Kidney capillary endothelial cell (primary cell): ENCODE measurements around the gene SLC66A2.
"Not testable (repeated sequence)": the region's sequence is repeated elsewhere in the genome, so short reads cannot be mapped to it uniquely, and the experiment has no call there.

Experiments used
- DNase-seq: peaks from one replicate; pipeline ENCODE4 v3.0.0-alpha.2; 2018; ENCODE audit warnings: low spot score

SLC66A2 gene

GRCh38 chr18:79879566-79879965 lies 71.9 kb downstream of the SLC66A2 start:
- no peak for DNase-seq

GRCh38 chr18:79878741-79879378 lies 72.6 kb downstream of the SLC66A2 start:
- DNase-seq, result no peak

- DNase-seq, result not testable (repeated sequence)
Measured at GRCh38 chr18:79878246-79878645, 73.2 kb downstream of the SLC66A2 start.

DNA sequence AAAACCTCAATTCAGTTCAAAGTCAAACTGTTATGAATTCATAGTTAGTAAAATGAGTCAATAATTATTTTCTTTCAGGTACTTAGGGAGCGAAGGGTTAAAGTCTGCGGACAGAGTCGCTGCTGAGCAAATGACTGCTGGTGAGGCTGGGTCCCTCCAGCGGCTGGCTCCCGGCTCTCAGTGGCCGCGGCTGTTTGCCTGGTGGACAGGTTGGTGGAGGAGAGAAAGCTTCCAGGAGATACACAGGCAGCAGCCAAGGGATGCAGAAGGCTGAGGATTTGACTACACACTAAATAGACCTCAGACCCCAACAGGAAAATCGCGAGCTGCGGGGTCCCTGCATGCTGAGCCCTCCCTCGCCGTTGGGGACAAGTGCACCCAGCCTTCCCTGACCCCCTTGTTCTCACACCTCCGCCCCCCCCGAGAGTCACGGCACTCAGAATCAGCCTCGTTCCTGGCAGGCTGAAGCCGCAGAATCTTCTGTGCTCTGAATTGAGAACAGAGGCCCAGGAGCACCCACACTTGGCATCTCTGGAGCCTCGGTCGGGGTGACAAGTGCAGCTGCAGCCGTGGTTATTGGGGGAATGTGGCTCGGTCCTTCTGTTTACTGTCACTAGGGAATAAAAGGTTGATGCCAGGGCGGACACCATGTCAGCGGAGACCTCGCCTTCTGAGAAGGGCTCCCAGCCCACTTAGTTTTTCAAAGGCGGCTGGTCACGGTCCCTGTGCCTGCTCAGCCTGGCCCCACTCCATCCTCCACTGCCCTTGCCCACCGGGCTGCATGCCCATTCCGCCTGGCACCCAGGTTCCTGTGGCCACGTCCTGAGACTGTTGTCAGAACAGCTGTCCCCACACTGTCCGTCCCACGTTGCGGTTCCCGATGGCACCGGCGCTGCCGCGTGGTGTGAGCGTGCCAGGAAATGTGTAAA lies 74.0 kb downstream of the SLC66A2 start:
- no peak for DNase-seq

- DNase-seq, result no peak
Measured at GRCh38 chr18:79876497-79876896, 75.0 kb downstream of the SLC66A2 start.

DNA sequence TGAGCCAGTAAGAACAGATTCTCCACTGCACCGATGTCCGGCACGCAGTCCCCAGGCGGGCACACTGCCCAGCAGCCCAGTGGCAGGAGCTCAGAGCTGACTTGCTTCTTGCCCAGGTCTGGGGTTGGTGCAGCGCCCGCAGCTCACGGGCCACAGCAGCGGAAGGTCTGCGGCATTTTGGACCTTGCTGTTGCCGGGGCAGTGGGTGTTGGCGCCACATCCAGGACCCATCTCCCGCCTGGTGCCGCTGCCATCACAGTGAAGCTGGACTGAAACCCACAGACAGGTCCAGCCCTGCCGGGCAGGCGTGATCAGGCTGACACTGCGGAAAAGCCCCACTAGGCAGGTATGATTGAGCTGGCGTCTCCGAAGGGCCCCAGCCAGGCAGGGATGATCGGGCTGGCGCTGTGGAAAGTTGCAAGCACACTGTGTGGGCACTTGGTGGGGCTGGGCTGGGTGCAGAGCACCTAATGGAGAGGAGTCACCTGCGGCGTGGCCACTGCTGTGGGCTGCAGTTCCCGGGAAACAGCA lies 75.5 kb downstream of the SLC66A2 start:
- no peak for DNase-seq

DNA sequence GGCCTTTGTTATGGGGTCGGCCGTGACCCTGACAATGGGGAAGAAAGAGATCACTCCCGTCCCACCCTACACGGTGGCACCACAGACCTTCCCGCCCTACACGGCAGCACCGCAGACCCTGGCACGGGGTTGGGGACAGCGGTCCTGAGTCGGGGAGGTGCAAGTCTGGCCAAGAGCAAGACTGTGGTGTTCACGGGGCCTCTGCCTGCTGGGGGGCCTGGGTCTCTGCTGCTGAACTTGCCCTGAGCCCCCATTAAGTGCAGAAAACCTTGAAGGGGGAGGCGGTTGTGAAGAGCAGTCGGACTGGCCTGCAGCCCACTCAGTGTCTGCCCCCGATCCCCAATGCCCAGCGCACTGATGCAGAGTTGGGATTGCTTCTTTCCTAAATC lies 75.9 kb downstream of the SLC66A2 start:
- DNase-seq, result no peak

GRCh38 chr18:79874553-79875530 lies 76.6 kb downstream of the SLC66A2 start:
- DNase-seq, result no peak

DNA sequence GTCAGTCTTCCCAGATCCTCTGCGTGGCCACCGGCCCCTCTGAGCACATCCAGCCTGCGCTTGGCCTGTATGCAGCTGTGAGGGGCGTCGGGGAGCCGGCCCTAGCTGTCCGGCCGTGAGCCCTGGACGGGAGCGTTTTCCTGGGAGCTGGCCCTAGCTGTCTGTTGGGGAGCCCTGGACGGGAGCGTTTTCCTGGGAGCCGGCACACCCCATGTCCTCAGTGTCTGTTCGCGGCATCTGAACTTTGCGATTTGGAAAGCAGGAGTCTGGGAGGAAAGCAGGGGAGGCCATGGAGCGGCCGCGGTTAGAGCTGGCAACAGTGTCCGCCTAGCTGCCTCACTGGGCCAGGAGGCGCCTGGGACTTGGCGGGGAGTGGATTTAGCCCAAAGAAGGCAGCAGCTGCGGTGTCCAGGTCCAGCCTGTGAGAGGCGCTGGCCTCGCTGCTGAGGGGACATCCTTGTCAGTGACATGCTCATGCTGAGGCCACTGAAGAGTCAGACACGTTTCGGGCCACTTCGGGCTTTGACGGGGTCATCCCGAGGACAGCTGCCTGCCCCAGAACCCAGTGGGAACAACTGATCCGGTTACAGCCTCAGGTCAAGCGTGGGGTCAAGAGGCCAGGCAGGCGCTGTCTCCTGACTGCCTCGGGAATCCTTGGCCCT lies 77.9 kb downstream of the SLC66A2 start:
- DNase-seq, result no peak

GRCh38 chr18:79872527-79873444 lies 78.7 kb downstream of the SLC66A2 start:
- DNase-seq, result no peak

DNA sequence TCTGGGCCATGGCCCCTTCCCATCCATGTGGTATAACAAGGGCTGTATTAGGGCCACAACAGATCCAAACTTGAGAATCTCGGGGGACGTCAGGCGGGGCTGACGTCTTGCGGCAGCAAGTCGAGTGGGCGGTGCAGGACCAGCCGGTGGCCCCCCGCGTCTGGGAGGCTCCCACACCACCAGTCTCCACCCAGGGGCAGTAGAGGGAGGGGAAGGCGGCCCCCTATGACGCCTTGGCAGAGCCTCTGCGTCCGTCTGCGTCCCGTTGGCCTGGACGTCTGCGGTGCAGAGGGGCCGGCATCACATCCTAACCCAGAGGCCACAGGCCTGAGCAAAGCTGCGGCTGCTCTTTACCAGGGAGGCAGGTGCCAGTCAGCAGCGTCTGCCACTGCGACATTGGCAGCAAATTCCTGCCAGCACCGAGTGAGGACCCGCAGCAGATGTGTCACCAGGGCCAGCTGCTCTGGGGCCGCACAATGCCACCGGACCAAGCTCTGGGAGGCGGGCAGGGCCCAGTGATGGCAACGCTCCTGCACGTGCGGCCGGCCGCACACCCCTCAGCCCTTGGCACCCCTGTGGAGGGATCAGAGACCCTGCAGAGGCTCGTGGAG lies 79.9 kb downstream of the SLC66A2 start:
- DNase-seq, result no peak

DNA sequence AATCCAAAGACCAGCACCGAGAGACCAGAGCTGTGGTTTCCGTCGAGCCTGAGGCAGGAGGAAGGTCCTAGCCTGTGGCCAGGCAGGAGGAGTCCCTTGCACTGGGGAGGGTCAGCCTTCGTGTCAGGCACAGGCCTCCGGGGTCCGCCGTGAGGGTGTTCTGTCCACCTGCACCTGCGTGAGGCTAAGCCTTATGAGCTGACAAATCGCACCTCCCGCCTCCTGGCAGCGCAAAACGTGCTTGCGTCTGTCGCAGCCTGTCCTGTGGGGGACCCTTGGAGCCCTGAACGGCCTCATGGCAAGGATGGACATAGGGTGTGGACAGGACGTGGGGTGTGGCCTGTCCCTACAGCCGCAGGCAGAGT lies 80.4 kb downstream of the SLC66A2 start:
- DNase-seq, result no peak

- DNase-seq, result no peak
Measured at GRCh38 chr18:79870301-79871025, 81.0 kb downstream of the SLC66A2 start.

DNA sequence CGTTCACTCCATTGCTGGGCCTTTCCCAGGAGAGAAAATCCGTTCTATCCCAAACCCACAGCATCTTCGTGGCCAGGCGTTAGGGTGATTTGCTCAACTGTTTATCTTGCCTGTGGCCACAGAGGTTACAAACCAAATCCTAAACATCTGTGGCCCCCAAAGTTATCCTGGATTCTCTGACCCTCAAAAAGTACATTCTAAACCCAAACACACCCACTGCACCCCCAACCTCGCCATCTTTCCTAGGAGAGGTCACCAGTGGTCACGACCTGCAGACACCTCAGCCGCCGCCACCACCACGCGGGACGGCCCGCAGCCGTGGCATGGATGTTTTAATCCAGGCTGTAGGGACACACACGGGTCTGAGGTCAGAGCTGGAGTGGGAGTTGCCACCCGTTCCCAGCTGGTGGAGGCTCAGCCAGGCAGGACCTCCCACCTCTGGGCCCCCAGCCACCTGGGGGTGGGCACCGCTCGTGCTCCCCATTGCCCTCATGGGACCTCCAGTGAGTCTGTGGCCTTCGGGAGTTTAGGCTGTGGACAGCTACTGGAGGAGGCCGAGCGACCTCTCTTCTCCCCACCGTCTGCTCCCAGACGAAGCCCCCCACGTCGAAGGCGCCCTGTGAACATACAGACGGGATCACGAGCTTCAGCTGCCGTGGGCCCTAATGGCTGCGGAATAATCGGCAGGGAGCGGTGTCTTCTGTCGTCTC lies 81.7 kb downstream of the SLC66A2 start:
- DNase-seq, result no peak

DNA sequence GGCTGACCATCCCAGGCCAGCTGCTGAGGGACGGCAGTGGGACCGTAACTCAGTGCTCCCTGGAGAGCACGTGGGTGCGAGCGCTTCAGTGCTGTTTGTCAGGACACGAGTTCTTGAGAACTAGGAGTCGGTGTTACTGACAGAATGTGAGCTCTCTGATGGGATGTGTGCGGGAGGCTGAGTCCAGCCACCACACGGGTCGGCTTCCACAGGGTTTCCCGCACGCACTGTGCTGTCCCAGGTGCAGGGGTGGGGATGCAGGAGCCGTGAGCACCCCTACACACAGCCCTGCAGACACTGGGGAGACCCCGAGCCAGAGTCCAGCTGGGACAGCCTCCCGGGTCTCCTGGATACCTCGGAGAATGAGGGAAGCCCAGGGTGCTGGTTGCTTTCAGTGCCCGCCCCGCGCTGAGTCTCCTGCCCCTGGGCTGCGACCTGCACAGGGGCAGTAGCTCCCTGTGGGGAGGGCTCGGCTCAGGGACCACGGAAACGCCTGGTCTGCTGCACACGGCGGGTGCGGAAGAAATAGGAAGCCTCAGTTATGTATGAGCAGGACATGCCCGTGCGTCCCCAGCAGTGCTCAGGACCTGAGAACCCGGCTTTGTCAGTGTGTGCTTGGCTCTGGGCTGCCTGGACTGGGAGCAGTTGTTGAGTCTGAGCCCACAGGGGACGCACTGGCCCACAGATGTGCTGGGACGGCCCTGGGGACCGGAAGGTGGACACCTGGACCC lies 82.5 kb downstream of the SLC66A2 start:
- no peak for DNase-seq

GRCh38 chr18:79868168-79868784 lies 83.2 kb downstream of the SLC66A2 start:
- DNase-seq, result no peak

DNA sequence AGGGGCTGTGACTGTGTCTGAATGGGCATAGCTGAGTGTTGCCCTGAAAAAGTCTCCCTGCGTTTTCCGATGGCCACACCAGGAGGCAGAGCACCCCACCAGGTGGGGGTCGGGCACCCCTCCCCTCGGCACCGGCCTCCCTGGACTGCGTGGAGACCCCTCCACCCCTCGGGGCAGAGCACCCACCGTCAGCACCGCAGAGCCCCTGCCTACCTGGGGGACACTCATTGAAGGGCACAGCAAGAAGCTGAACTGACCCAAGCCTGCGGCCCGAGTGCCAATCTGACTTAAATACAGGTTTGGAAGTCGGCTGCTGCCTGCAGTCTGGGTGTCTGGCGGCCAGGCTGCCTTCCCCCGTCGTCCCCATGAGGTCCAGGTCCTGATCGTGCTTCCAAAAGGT lies 83.8 kb downstream of the SLC66A2 start:
- no peak for DNase-seq
